GM21825 (cell line): ENCODE measurements around the gene ARRB1.
"Not testable (repeated sequence)": the region's sequence is repeated elsewhere in the genome, so short reads cannot be mapped to it uniquely, and the experiment has no call there.

Source experiments
- ATAC-seq: cut with Tn5 transposase; IDR thresholded peaks from one replicate; pipeline ENCODE4 v1.9.1; 2021; ENCODE audit warnings: mild to moderate bottlenecking, moderate library complexity; ENCODE audit not compliant: unreplicated experiment

The ARRB1 gene

DNA sequence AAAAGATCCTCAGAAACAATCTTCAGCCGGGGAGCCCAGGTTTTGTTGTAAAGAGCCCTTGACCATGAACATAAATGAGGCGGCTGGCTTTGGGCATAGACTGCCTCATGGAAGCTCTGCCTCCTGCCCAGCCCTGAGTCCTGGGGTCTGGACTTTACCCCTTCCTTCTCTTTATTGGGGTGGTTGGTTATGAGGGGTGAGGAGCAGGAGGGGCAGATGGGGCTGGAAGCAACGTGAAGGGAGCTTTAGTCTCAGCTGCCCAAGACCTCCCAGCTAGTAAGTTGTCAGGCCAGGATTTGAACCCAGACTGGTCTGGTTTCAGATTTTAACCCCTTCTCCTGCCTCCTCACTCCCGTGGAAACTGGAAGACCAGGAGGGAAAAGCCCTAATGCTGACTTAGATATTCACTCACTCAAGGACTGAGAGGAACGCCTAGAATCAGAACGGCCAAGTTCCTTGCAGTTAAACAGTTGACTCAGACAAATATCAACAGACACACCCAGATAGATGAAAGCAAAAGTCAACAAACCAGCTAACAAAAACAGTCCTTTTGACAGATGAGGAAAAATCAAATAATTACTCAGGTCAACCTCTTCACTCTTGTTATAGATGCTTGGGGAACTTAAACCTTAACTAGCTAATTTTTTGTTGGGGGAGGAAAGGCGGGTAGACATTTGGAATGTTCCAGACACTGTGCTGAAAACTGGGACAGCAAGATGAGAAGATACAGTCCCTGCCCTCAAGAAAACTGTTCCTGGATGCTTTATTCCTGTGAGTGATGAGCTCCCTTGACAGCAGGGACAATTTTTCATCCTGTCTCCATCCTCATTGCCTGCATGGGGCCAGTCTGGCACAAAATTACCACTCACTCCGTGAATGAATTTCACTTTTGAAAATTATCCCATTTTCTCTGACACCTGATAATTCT is 20.8 kb upstream of the ARRB1 start:
- no peak for ATAC-seq

DNA sequence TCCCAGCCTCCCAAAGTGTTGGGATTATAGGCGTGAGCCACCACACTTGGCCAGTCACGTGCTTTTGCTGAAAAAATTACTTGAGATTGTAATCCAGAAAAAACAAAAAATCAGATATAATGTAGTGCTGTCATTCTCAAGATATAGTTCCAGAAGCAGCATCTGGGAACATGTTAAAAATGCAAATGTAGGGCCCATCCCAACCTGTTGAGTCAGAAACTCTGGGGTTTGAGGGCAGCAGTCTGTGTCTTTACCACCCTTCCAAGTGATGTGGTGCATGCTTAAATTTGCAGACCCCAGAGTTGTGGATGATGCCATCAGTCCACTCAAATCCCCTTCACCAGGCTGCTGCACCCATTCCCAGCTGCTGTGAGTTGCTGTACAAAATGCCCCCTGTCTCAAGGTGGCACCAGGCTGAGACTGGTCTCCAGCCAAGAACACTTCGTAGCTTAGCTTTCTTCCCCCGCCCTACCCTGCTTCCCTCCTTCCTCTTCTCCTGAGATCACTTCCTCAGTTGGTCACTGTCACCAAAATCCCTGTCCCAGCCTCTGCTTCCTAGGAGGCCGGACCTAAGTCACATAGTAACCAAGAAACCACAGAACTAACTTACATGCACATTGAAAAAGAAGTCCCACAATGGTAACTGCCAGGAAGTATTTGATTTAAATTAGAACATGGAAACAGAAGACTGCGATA is 18.2 kb upstream of the ARRB1 start:
- ATAC-seq = no peak

DNA sequence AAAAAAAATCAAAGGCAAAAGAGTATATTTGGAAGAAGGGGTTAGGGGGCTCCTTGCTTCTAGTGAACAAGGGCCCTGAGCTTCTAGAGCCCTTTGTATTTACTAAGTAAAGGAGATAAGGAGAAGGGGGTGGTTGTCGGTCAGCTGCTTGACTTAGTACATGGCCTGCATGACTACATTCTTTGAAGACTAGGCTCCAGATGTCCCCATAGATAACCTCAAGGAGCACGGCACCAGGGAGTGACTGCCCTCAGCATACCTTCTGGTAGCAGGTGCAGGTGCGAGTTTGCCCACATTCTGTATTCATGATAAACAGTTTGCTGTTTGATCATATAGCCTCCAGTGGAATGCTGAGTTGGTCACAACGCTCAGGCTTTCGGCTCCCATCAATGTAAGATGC is 15.4 kb upstream of the ARRB1 start:
- not testable (repeated sequence) for ATAC-seq

DNA sequence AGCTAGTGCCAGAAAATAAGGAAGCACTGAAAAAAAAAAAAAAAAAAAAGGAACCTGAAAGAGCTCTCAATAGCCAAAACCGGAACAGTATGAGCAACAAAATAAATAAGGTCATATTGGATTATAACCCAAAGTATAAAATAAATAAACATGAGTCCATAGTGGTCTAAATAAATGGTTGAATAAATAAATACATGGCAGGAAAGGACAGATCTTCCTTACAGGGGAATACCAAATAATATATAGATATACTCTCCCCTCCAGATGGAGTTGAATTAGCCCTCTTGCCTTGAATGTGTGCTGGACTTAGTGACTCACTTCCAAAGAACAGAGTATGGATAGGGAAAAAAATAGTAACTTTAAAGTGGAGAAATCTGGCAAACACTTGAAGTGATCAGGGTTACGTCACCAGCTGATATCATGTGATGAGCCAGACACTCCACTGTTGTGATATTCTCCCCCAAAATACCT is 14.3 kb upstream of the ARRB1 start:
- no peak for ATAC-seq

DNA sequence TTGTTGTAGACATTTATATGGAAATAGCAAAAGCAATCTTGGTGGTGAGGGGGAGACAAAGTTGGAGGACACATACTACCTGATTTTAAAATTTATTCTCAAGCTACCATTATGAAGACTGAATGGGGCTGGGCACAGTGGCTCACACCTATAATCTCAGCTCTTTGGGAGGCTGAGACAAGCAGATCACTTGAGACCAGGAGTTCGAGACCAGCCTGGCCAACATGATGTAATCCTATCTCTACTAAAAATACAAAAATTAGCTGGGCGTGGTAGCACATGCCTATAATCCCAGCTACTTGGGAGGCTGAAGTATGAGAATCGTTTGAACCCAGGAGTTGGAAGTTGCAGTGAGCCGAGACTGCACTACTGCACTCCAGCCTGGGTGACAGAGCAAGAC is 10.8 kb upstream of the ARRB1 start:
- ATAC-seq = not testable (repeated sequence)

DNA sequence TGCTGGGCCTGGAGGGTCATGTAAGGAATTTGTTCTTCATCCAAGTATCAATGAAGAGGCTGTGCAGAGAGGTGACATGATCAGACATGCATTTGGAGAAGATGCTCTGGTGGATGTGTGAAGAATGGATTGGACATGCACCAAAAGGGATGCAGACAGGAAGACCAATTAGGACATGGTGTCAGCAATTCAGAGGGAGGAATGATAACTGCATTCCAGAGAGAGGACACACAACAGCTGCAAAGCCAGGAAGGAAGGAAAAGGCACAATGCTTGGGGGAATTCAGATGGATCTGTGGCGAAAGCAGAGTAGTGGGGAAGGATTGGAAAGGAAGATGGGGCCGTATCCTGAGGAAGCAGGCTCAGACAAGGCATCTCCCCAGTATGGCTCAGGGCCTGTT is 5.2 kb upstream of the ARRB1 start:
- ATAC-seq = no peak

DNA sequence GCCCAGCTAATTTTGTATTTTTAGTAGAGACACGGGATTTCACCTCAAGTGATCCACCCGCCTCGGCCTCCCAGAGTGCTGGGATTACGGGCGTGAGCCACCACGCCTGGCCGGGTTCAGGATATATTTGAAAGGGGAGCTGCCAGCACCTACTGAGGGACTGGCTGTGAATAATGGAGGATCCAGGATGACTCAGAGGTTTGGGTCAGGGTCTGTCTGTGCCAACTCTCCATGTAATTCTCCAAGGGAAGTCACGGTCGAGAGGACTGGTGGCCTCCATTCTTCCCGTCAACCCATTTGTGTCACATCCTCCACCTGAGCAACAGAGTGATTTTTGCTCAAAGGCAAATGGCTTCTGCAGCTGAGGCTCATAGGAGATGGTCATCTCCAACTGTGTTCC is 3.6 kb upstream of the ARRB1 start:
- ATAC-seq = no peak

DNA sequence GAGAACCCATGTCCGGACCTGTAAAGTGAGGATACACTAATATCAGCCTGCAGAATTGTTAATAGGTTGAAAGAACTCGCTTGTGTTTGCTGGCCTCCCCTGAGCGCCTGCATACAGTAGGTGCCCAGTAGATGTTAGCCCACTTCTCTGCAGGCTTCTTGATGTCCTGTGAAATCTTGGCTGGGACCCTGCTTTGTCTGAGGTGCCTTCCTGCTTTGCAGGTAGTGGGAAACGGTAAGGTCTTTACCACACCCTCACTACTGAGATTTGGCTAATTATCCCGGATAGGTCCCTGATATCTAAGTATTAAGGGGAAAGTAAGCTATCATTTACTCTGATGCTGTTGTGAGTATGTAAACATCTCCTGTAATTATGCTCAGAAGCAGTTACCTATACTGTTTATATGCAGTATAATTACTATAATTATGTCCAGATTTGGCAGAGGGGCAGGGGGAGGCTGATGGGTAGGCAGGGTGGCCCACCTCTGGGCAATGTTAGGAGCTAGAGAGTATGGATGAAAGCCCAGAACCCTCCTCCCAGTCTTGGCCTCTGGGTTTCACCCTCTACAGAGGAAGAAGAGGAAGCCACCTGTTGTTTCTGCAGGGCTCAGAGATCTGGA is 1.2 kb upstream of the ARRB1 start:
- ATAC-seq = no peak

DNA sequence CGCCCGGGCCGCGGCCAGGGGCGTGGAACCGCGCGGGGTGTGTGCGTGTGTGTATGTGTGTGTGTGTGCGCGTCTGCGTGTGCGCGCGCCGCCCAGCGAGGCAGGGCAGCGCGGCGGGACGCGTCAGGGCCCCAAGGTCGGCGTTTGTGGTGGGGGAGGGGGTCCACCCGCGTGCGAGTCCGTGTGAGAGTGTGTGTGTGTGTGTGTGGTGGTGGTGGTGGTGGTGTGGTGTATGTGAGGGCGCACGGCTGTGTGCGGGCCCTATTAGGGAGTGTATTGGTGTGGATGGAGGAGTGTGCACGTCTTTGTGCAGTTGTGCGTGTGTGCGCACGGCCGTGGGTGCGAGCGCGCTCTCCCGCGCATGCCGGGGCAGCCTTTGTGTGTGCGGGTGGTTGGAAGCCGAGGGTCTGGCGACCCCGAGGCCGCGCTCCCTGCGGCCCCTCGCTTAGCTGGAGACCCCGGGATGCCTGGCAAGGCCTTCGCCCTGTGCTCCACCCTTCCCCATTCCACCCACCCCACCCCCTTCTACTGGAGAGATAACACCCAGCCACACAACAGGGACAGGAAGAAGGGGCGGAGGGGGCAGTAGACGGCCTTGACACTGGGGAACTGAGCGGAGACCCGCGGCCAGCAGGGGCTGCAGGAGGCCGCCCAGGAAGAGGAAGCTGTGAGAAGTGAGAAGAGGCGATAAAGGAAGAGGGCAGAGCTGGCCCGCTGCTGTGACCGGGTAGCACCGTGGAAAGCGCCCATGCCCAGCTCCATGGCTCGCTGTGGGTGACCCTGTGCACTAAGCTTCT is 528 bp upstream of the ARRB1 start:
- ATAC-seq = no peak

DNA sequence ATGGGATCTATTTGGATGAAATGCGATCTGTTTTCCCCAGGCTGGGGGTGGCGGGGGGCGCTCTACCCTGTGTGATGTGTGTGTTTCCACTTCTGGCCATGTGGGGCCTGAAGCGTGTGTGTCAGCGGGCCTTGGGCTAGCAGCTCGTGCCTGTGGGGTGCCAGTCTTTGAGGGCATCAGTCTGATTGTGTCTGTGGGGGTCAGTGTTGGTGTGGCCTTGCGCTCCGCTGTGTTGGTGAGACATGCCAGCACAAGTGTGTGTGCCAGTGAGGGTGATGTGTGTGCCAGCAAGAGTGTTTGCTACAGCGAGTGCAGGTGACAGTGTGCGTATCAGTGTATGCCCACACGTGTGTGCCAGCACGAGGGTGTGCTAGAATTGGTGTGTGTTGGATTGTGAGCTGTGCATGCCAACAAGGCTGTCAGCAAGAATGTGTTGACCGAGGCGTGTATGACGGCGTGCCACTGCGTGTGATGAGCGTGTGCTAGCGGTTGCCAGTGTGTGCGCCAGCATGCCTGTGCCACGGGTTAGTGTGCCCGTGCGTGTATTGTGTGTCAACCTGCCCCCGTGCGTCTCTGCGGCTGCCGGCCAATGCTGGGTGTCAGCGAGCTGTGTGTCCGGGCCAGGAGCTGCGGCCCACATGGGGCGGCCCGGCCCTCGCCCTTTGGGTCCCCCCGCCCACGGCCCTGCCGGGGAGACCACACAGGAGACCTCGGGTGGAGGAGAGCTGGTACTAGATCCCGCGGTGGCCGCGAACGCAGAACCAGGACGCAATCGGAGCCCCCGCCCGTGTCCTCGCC is 519 bp downstream of the ARRB1 start:
- ATAC-seq = no peak

DNA sequence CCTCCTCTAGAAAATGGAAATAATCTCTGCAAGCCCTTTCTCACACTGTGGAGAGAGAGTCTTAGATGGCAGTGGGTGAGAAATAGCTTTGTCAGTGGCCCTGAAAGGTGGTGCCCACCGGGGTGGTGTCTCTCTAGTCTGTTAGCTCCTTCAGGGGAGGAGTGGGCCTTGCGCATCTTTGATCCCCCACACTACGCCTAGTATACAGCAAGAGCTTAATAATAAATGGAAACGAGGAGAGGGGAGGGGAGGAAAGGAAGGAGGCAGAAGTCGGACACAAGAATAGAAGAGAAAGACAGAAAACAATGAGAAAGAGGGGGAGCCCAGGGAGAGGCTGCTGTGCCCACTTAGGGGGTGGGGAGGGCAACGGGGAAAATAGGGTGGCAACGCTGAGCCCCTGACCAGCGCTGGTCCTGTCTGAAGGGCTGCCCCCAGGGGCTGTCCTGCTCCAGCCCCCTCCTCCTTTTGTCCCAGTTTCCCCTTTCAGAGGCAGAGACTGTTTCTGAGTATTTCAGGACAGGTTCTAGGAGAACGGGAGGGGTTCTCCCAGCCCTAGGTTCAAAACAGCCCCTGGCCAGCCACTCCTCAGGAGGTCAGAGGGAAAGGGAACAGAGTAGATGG is 1.2 kb downstream of the ARRB1 start:
- no peak for ATAC-seq

DNA sequence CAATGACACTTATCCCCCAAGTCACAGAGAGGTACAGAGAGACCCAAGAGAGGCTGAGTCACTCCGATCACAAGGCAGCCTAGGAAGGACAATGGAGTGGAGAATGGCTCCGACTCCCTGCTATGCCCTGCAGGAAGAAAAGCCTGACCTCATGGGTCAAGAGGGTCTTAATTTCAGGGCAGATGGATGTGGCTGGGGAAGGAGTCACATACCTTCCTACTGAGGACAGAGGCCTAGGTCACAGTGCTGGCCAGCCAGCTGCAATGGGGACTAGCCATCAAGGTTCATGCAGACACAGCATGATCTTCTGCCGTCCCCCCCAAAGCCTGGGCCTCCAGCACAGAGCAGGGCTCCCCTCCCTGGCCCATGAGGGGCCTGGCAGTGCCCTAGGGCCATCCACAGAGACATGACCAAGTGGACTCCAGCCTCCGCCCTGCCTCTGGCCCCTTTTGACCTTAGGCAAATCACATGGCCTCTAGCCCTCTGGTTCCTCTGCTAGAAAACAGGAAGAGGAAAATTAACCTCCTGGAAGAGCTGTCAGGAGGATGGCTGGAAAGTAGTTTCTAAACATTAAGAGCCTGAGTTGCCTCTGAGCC is 1.8 kb downstream of the ARRB1 start:
- no peak for ATAC-seq

DNA sequence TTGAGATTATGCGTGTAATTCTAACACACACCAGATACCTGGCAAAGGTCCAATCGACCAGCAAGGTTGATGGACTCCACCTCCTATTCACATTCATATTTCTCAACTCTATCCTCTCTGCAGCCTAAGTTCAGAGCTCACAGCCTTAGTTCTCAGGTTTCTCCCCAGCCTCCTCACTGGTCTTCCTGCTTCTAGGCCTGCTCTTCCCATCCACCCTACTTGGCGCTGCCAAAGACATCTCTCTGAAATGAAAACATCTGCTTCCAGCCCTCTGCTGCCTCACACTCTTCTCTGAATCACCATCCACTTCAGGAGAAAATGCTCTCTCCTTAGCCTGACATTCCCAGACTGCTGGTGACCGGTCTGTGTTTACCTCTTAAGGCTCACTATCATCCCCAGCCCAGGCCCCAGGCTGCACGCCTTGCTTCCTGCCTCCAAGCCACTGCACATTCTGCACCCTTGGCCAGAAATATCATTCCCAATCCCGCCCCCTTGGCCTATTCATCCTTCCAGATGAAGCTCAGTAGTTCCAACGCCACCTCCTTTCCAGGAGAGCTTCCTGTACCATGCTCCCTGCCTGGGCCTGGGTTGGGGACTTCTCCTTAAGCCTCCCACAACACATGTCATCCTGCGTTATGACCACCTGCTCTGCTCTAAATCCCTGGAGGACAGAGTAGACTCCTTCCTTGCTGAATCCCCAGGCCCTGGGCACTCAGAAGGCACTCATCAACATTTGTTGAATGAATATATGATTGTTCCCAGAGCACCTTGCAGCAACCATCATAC is 3.5 kb downstream of the ARRB1 start:
- no peak for ATAC-seq

DNA sequence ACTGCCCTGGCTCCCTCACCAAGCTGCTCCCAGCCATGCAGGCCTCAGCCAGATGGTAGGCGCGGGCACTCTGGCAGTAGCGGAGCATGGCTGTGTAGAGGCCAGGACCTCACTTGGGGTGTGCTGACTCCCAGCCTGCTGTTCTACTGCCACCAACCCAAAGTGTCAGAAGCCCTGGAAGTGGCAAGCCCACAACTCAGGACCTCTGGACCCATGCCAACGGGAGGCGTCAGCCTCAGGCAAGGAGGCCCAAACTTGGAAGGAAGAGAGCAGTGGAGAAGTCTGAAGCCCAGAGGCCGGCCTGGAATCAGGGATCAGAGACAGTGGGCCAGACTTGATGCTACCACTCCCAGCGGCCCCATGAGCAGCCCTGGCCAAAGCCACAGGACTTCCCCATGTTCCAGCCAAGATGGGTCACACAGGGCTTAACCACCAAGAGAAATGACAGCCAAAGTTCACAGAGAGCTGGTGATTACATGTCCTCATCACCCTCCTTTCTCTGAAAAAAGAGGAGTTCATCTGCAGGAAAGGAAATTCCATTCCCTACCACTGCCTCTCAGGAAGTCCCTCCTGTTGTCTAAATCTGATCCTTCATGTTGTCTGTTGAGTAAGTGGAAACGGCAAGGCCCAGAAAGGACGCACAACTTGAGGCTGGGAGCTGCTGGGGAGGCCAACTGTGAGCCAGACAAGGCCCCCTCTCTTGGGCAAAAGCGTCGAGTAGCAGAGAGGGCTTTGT is 4.4 kb downstream of the ARRB1 start:
- no peak for ATAC-seq

DNA sequence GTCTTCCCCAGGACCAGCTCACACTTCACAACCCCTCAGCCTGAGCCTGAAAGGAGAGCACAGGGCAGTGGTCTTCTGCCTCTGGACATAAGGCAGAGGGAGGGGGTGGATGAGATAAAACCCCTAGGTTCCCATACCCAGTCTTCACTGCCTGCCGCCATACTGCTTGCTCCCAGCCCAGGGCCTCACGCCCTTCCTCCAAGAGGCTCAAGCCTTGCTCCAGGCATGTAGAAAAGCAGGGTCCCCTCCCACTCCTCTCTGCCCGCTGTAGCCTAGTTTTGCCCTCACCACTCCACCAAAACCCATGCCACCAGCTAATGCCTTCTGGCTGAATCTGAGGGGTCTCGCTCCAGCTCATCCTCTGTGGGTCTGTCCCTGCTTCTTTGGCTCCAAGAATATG is 5.2 kb downstream of the ARRB1 start:
- no peak for ATAC-seq

DNA sequence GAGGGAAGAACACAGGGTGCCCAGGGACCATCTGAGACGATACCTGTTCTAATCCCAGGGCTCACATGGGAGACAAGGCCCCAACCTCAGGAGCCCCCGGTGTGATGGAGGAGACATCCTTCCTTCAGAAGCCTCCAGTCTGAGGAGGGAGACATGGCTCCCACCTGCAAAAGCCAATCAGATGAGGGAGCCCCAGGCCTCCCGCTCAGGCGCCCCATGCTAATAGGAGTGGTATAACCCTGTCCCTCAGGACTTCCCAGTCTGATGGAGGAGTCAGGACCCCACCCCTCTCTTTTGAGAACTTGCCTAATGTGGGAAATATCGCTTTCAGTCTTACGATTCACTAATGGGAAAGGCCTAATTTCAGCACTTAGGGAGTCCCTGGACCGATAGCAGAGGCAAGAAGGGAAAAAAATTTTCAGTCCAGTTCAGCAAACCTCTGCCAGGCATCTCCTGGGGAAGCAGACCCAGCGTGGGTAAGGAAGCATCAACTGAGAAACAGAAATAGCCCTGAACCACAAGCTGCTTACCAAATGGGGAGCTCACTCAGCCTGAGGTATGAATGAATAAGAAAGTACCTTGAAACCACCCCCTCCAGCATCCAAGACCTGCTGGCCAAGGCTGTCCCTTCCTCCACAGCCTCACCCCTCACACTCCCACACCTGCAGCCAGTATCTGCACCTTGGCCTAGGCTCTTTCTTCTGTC is 5.9 kb downstream of the ARRB1 start:
- no peak for ATAC-seq

DNA sequence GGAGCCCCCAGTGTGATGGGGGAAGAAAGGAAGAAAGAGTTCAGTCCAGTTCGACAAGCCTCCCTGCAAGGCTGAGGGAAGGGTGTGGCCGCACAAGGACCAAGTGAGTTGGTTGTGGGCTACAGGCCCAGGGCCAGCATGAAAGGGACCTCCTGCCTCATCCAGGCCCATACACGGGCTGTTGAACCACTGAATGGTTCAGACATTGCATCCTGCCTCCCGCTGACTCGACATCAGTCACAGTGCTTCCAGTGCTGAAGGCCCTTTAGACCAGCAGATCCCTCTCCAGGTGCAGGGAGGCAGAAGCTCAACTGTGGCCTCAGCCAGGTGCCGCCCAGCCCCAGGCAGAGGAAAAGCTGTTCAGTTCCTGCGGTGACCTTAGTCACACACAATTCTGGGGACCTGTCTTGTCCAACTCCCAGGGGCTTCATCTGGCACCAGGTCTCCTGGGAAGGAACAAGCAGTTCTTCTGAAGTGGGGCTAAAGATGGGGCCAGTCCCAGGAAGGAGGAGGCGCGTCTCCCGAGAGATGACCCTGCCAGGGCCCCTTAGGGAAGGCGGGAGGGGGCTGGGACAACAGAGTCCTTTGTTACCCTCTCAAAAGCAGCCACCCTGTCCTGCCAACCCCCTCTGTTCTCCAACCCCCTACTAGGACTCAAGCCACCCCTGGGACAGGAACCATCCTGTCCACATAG is 6.6 kb downstream of the ARRB1 start:
- no peak for ATAC-seq
